H1 (cell line): Measurements from ENCODE around the gene MRPS25. TPM values are rescaled to one million over a fixed set of nuclear protein-coding genes. Genes with fewer than 3 reads are reported as not detected.

ENCODE experiments used
- BACH1 ChIP-seq: IDR thresholded peaks from 2 replicates; pipeline ENCODE4 v1.6.1; 2012; ENCODE audit warnings: low read length, improper control_type of control experiment
- BRCA1 ChIP-seq: IDR thresholded peaks from 2 replicates; pipeline ENCODE4 v1.6.1; 2012; ENCODE audit warnings: low read depth, low read length, improper control_type of control experiment
- CBX5 ChIP-seq: fragments of 300-800, 300-1000 bp; sonication (generic); IDR thresholded peaks from 2 replicates; pipeline ENCODE4 v1.7.1; 2016; ENCODE audit warnings: antibody characterized with exemption, low read length, low read depth
- CEBPB ChIP-seq: IDR thresholded peaks from 2 replicates; pipeline ENCODE4 v1.6.1; 2012; ENCODE audit warnings: low read depth, low read length
- CHD2 ChIP-seq: IDR thresholded peaks from 2 replicates; pipeline ENCODE4 v1.6.1; 2012; ENCODE audit warnings: low read length, improper control_type of control experiment
- FOSL1 ChIP-seq: IDR thresholded peaks from 2 replicates; pipeline ENCODE4 v1.6.1; 2011; ENCODE audit warnings: mild to moderate bottlenecking, low read depth, low read length, moderate library complexity; ENCODE audit not compliant: insufficient read depth
- HDAC2 ChIP-seq, 2 experiments: fragments of 300-600 bp in 1 of 2; sonication (generic) in 1 of 2; IDR thresholded peaks; 2 replicates each; pipeline ENCODE4 v1.6.1; 2011 to 2012; ENCODE audit warnings: low read depth in 2 of 2, low read length in 2 of 2, mild to moderate bottlenecking in 2 of 2, moderate library complexity in 2 of 2, borderline replicate concordance in 1 of 2, inconsistent platforms in 1 of 2
- KDM1A ChIP-seq: fragments of 200-600, 300-600 bp; sonication (generic); IDR thresholded peaks from 2 replicates; pipeline ENCODE4 v1.7.1; 2016; ENCODE audit warnings: mild to moderate bottlenecking, low read length, borderline replicate concordance
- MAFK ChIP-seq: IDR thresholded peaks from 2 replicates; pipeline ENCODE4 v1.6.1; 2012; ENCODE audit warnings: low read depth, mild to moderate bottlenecking, improper control_type of control experiment, low read length
- NANOG ChIP-seq: IDR thresholded peaks from 2 replicates; pipeline ENCODE4 v1.6.1; 2011; ENCODE audit warnings: low read length, low read depth, mild to moderate bottlenecking, inconsistent platforms; ENCODE audit not compliant: insufficient read depth, poor library complexity, severe bottlenecking
- PHF8 ChIP-seq: fragments of 200-600 bp; sonication (generic); conservative IDR thresholded peaks from 2 replicates; pipeline ENCODE4 v1.7.1; 2012; ENCODE audit warnings: low read depth, mild to moderate bottlenecking, inconsistent platforms, low read length, moderate library complexity
- POLR2AphosphoS5 ChIP-seq: IDR thresholded peaks from 2 replicates; pipeline ENCODE4 v1.6.1; 2011; ENCODE audit warnings: low read depth, low read length
- POU5F1 ChIP-seq: IDR thresholded peaks from 2 replicates; pipeline ENCODE4 v1.6.1; 2011; ENCODE audit warnings: low read depth, mild to moderate bottlenecking, low read length, moderate library complexity
- RBBP5 ChIP-seq: IDR thresholded peaks from 2 replicates; pipeline ENCODE4 v1.7.1; 2012; ENCODE audit warnings: low read depth, mild to moderate bottlenecking, inconsistent platforms, low read length, moderate library complexity, borderline replicate concordance
- RXRA ChIP-seq: IDR thresholded peaks from 2 replicates; pipeline ENCODE4 v1.6.1; 2011; ENCODE audit warnings: low read depth, mild to moderate bottlenecking, low read length, moderate library complexity; ENCODE audit not compliant: insufficient read depth
- SIRT6 ChIP-seq: IDR thresholded peaks from one replicate; pipeline ENCODE4 v1.7.1; 2012; ENCODE audit warnings: low read length, inconsistent platforms
- SP1 ChIP-seq: IDR thresholded peaks from 2 replicates; pipeline ENCODE4 v1.6.1; 2011; ENCODE audit warnings: low read depth, low read length
- SP4 ChIP-seq: IDR thresholded peaks from 2 replicates; pipeline ENCODE4 v1.6.1; 2012; ENCODE audit warnings: low read length, inconsistent platforms
- SUZ12 ChIP-seq: fragments of 200-600 bp; sonication (generic); IDR thresholded peaks from 2 replicates; pipeline ENCODE4 v1.6.1; 2012; ENCODE audit warnings: mild to moderate bottlenecking, inconsistent platforms, low read length, moderate library complexity, mixed read lengths
- TBP ChIP-seq: IDR thresholded peaks from 2 replicates; pipeline ENCODE4 v1.6.1; 2011; ENCODE audit warnings: low read depth, low read length, improper control_type of control experiment
- TEAD4 ChIP-seq: IDR thresholded peaks from 2 replicates; pipeline ENCODE4 v1.6.1; 2012; ENCODE audit warnings: low read depth, low read length, inconsistent platforms, mixed read lengths
- YY1 ChIP-seq: IDR thresholded peaks from 2 replicates; pipeline ENCODE4 v1.6.1; 2011; ENCODE audit warnings: low read depth, mild to moderate bottlenecking, low read length
- polyA plus RNA-seq, 7 experiments: library from polyadenylated mRNA; depleted of rRNA in 3 of 7; stranded (reverse) in 5 of 7; unstranded in 2 of 7; fragments of >200 nt in 5 of 7; fragments of 200-250 nt in 2 of 7; gene quantifications; 1 replicate in 5 of 7; 2 replicates in 1 of 7; 4 replicates in 1 of 7; pipeline versions ENCODE4 v1.2.1 to v1.2.3, GENCODE V29; 2011 to 2013; ENCODE audit warnings: missing spikeins in 2 of 7, mixed read lengths in 2 of 7
- total RNA-seq: library from RNA; stranded (reverse); fragmentation: NEBNext Ultra II Directional; extraction: Animal tissue kit (Norgen Biotek cat#: 25700); gene quantifications from 2 replicates; pipeline ENCODE4 v1.2.1, GENCODE V29; 2021
- TF ChIP-seq, protein P1 (sequence below): IDR thresholded peaks from 2 replicates; pipeline ENCODE4 v1.6.1; 2011; ENCODE audit warnings: low read length, improper control_type of control experiment
- TF ChIP-seq, protein P2 (sequence below): IDR thresholded peaks from 2 replicates; pipeline ENCODE4 v1.6.1; 2012; ENCODE audit warnings: inconsistent platforms

The MRPS25 gene
- total and polyA plus RNA-seq, 2 of the 8 experiments (the other 6 are each of a cell fraction or from before 2014, with no cell fraction given) = 23.0 to 56.5 TPM

DNA sequence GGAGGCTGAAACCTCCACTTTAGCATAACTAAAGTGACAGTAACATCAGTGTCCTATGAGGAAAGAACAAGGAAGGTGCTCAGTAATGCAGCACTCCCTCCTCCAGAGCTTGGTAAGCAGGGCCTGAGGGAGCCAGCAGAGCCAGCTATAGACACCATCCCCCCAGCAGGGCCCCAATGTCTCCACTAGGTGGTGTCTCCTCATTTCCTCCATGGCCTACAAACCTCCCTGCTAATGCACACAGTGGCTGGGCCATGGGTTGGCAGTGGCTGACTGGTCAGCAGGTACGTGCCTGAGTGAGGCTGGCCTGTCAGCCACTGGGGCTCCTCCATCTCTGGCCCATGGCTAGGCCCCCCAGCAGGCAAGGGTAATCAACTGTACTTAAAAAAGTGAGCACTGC, 13.6 kb downstream of the MRPS25 start (continued):
- TF ChIP-seq BACH1 (no peak), MAFK (no peak), POU5F1 (no peak), CBX5 (no peak), FOSL1 (no peak), CHD2 (no peak), TBP (no peak), NANOG (no peak), SUZ12 (no peak), SIRT6 (no peak), RXRA (no peak), POLR2AphosphoS5 (peak; percentile 57), SP4 (no peak), CEBPB (no peak), BRCA1 (no peak), RBBP5 (no peak), KDM1A (no peak), SP1 (no peak), PHF8 (no peak), HDAC2 (IDR thresholded peaks at IDR 0.05; ENCODE audit: borderline replicate concordance in 1 of 2, low read depth in 2 of 2, low read length in 2 of 2) (no peak), YY1 (peak; percentile 76), TEAD4 (no peak)
- TF ChIP-seq, protein P1, sequence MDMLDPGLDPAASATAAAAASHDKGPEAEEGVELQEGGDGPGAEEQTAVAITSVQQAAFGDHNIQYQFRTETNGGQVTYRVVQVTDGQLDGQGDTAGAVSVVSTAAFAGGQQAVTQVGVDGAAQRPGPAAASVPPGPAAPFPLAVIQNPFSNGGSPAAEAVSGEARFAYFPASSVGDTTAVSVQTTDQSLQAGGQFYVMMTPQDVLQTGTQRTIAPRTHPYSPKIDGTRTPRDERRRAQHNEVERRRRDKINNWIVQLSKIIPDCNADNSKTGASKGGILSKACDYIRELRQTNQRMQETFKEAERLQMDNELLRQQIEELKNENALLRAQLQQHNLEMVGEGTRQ = no peak
- TF ChIP-seq, protein P2, sequence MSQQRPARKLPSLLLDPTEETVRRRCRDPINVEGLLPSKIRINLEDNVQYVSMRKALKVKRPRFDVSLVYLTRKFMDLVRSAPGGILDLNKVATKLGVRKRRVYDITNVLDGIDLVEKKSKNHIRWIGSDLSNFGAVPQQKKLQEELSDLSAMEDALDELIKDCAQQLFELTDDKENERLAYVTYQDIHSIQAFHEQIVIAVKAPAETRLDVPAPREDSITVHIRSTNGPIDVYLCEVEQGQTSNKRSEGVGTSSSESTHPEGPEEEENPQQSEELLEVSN = no peak
